Sigmoid colon (tissue), 7 donors: ENCODE measurements around the gene CEP112. TPM values are rescaled to one million over a fixed set of nuclear protein-coding genes. Genes with fewer than 3 reads are reported as not detected.

Source experiments
- DNase-seq: peaks from one replicate; pipeline ENCODE4 v3.0.0-alpha.2; 2019
- H3K27ac ChIP-seq, 4 donors: fragments of 200-600 bp; sonication (generic); one replicate each; pipeline ENCODE4 v1.5.1; 2016 to 2019; ENCODE audit warnings: mild to moderate bottlenecking in 1 of 4
- H3K27me3 ChIP-seq, 3 donors: fragments of 200-600 bp; sonication (generic); one replicate each; pipeline ENCODE4 v1.5.1; 2019; ENCODE audit warnings: mild to moderate bottlenecking in 1 of 3
- H3K36me3 ChIP-seq, 4 donors: fragments of 200-600 bp; sonication (generic); one replicate each; pipeline ENCODE4 v1.5.1; 2016 to 2019
- H3K4me1 ChIP-seq, 4 donors: fragments of 200-600 bp; sonication (generic); one replicate each; pipeline ENCODE4 v1.5.1; 2017 to 2019
- H3K4me3 ChIP-seq, 4 donors: fragments of 200-600 bp; sonication (generic); one replicate each; pipeline ENCODE4 v1.5.1; 2017 to 2019; ENCODE audit warnings: mild to moderate bottlenecking in 2 of 4, moderate library complexity in 1 of 4
- H3K9me3 ChIP-seq, 4 donors: fragments of 200-600 bp in 3 of 4; sonication (generic) in 3 of 4; one replicate each; pipeline versions ENCODE4 v1.5.1 to v1.6.1; 2013 to 2019
- CTCF ChIP-seq, 4 experiments: fragments of 450-650 bp in 3 of 4; fragments of 200-600 bp in 1 of 4; IDR thresholded peaks; one replicate each; pipeline ENCODE4 v1.5.1; 2016 to 2019; ENCODE audit warnings: antibody characterized with exemption in 4 of 4, mild to moderate bottlenecking in 3 of 4, moderate library complexity in 2 of 4
- EP300 ChIP-seq, 4 donors: sonication (generic); formaldehyde crosslinking; IDR thresholded peaks; one replicate each; pipeline ENCODE4 v1.6.1; 2017; ENCODE audit warnings: antibody characterized with exemption in 4 of 4
- POLR2A ChIP-seq, 2 donors: fragments of 450-650 bp; IDR thresholded peaks; one replicate each; pipeline ENCODE4 v1.6.1; 2016; ENCODE audit warnings: antibody characterized with exemption in 2 of 2, mild to moderate bottlenecking in 2 of 2, moderate library complexity in 2 of 2
- POLR2AphosphoS5 ChIP-seq, 4 donors: sonication (generic); formaldehyde crosslinking; IDR thresholded peaks; one replicate each; pipeline ENCODE4 v1.6.1; 2017; ENCODE audit warnings: antibody characterized with exemption in 4 of 4
- WGBS, 2 donors: extraction: QIAGEN DNeasy Blood & Tissue Kit; methylation state at CpG; one replicate each; pipeline ENCODE4 v1.1.7; 2013; 5-methylcytosine and 5-hydroxymethylcytosine counted together
- intact Hi-C: fragments of 100-400 bp; cut with DNase I; formaldehyde crosslinking; loops from one replicate; pipeline ENCODE4 v1.15.1; 2023
- polyA plus RNA-seq, 3 donors: library from polyadenylated mRNA; stranded (reverse); fragments of 200-250 nt; gene quantifications; one replicate each; pipeline ENCODE4 v1.2.3, GENCODE V29; 2013
- total RNA-seq, 4 donors: library from RNA; depleted of rRNA; stranded (reverse); fragments of >200 nt; gene quantifications; one replicate each; pipeline ENCODE4 v1.1.0, GENCODE V29; 2016
- donor health status: healthy with polysubstance abuse.
- donor health status: Bipolar disorder and iron deficiency.
- donor health status: healthy.

Gene CEP112
- total and polyA plus RNA-seq, 7 donors, result 0.92 to 29.1 (median 15.1) TPM

DNA sequence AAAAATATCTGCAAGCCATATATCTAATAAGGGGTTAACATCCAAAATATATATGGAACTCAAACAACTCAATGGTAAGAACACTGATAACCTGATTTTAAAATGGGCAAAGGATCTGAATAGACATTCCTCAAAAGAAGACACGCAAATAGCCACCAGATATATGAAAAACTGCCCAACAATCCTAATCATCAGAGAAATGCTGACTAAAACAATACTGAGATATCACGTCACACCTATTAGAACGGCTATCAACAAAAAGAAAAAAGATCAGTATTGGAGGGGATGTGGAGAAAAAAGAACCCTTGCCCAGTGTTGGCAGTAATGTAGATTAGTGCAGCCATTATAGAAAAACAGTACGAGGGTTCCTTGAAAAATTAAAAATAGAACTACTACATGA lies 97.2 kb downstream of the CEP112 start:
- H3K4me1 ChIP-seq, result no peaks in the 10 kb centered on the region
- no peak for DNase-seq
- no peak for TF ChIP-seq POLR2A (IDR thresholded peaks at IDR 0.05)
- TF ChIP-seq POLR2AphosphoS5 (IDR thresholded peaks at IDR 0.05), result no peak
- no peak for TF ChIP-seq CTCF (IDR thresholded peaks at IDR 0.05)
- no peak for TF ChIP-seq EP300 (IDR thresholded peaks at IDR 0.05)
- 96 to 97% methylated on average over 4 of the region's 4 CpGs for WGBS, 2 donors
- no peaks in the 10 kb centered on the region for H3K27me3 ChIP-seq
- H3K4me3 ChIP-seq, result no peak overlapping the region
- intact Hi-C loops, result no loop called here
- peaks cover 0 to 20% (median 0%) of the 10 kb centered on the region in 4 donors for H3K36me3 ChIP-seq
- H3K9me3 ChIP-seq, result no peaks in the 10 kb centered on the region
- H3K27ac ChIP-seq, result no peak overlapping the region

DNA sequence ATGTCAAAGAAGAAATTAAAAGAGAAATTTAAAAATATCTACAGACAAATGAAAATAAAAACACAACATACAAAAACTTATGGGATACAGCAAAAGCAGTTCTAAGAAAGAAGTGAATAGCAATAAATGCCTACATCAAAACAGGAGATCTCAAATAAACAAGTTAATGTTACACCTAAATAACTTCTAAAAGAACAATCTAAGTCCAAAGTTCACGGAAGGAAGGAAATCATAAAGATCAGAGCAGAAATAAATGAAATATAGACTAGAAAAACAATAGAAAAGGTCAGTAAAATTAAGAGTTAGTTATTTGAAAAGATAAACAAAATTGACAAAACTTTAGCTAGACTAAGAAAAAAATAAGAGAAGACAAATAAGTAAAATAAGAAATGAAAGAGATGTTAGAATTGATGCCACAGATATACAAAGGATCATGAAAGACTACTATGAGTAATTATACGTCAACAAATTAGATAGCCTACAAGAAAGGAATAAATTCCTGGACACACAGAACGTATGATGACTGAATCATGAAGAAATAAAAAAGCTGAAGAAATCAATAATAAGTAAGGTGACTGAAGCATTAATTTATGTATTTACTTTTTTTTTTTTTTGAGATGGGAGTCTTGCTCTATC lies 100.4 kb downstream of the CEP112 start:
- intact Hi-C loops, result no loop called here
- no peaks in the 10 kb centered on the region for H3K9me3 ChIP-seq
- no peaks in the 10 kb centered on the region for H3K27me3 ChIP-seq
- DNase-seq, result no peak
- H3K36me3 ChIP-seq, result peaks cover 0 to 20% (median 0%) of the 10 kb centered on the region in 4 donors
- TF ChIP-seq EP300 (IDR thresholded peaks at IDR 0.05), result no peak
- no peak for TF ChIP-seq CTCF (IDR thresholded peaks at IDR 0.05)
- no peak for TF ChIP-seq POLR2AphosphoS5 (IDR thresholded peaks at IDR 0.05)
- TF ChIP-seq POLR2A (IDR thresholded peaks at IDR 0.05), result no peak
- H3K4me1 ChIP-seq, result no peaks in the 10 kb centered on the region
- no peak overlapping the region for H3K27ac ChIP-seq
- no peak overlapping the region for H3K4me3 ChIP-seq
- WGBS, 2 donors, result 16 to 68% methylated on average over 3 of the region's 3 CpGs

DNA sequence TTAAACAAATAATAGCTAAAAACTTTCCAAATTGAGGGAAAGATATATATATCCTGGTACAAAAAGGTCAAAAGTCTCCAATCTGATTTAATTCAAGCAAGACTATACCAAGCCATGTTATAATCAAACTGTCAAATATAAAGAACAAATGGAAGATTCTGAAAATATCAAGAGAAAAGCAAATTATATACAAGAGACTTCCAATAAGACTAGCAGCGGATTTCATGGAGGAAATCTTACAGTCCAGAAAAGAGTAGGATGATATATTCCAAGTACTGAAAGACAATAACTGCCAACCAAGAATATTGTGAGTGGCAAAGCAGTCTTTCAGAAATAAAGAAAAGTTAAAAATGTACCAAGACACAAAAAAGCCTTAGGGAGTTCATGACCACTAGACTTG lies 102.2 kb downstream of the CEP112 start:
- peaks cover 0 to 5% (median 0%) of the 10 kb centered on the region in 4 donors for H3K36me3 ChIP-seq
- 97 to 98% methylated on average over 1 of the region's 1 CpG for WGBS, 2 donors
- H3K4me3 ChIP-seq, result no peak overlapping the region
- no peaks in the 10 kb centered on the region for H3K4me1 ChIP-seq
- no peak overlapping the region for H3K27ac ChIP-seq
- H3K9me3 ChIP-seq, result no peaks in the 10 kb centered on the region
- intact Hi-C loops, result no loop called here
- no peaks in the 10 kb centered on the region for H3K27me3 ChIP-seq
- no peak for DNase-seq
- TF ChIP-seq POLR2A (IDR thresholded peaks at IDR 0.05), result no peak
- no peak for TF ChIP-seq CTCF (IDR thresholded peaks at IDR 0.05)
- TF ChIP-seq POLR2AphosphoS5 (IDR thresholded peaks at IDR 0.05), result no peak
- TF ChIP-seq EP300 (IDR thresholded peaks at IDR 0.05), result no peak

DNA sequence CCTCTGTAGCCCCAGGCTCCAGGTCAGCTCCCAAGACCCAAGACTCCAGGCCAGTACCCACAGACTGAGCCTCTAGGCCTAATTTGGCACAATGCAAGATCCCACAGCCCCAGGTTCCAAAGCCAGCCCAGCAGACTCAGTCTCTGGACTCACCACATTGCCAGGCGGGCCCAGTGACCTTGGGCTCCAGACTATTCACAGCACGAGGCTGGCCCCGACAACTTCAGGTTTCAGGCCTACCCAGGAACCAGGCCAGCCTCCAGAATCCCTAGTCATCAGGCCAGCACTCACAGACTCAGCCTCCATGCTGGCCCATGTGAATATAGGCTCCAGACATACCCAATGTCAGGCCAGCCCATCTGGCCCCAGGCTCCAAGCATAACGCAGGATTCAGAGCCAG lies 103.8 kb downstream of the CEP112 start:
- intact Hi-C loops, result no loop called here
- 95 to 96% methylated on average over 4 of the region's 4 CpGs for WGBS, 2 donors

More for the DNA sequence above, 103.8 kb downstream of the CEP112 start:
- H3K27me3 ChIP-seq, result no peaks in the 10 kb centered on the region
- no peaks in the 10 kb centered on the region for H3K9me3 ChIP-seq
- DNase-seq, result no peak
- no peak overlapping the region for H3K4me3 ChIP-seq
- H3K27ac ChIP-seq, result no peak overlapping the region
- H3K4me1 ChIP-seq, result no peaks in the 10 kb centered on the region
- TF ChIP-seq POLR2A (IDR thresholded peaks at IDR 0.05) (no peak), POLR2AphosphoS5 (IDR thresholded peaks at IDR 0.05) (no peak), CTCF (IDR thresholded peaks at IDR 0.05) (no peak), EP300 (IDR thresholded peaks at IDR 0.05) (no peak)
- no peaks in the 10 kb centered on the region for H3K36me3 ChIP-seq
